GM20000 (cell line): ENCODE measurements around the gene SLC47A2.

Source experiments
- DNase-seq: peaks from one replicate; pipeline ENCODE4 v3.0.0; 2012; ENCODE audit warnings: low spot score
- CTCF ChIP-seq: IDR thresholded peaks from 2 replicates; pipeline ENCODE4 v1.5.1; 2012; ENCODE audit warnings: mild to moderate bottlenecking, control low read depth; ENCODE audit errors: extremely low read depth, missing control alignments

Gene SLC47A2

GRCh38 chr17:19641687-19642372 lies 74.6 kb downstream of the SLC47A2 start:
- no peak for DNase-seq
- no peak for TF ChIP-seq CTCF

GRCh38 chr17:19631905-19632304 lies 84.5 kb downstream of the SLC47A2 start:
- no peak for DNase-seq
- no peak for TF ChIP-seq CTCF

- DNase-seq: no peak
- TF ChIP-seq CTCF: no peak
Measured at GRCh38 chr17:19630661-19631060, 85.7 kb downstream of the SLC47A2 start.

GRCh38 chr17:19630035-19630434 lies 86.3 kb downstream of the SLC47A2 start:
- DNase-seq: no peak

GRCh38 chr17:19629449-19629848 lies 86.9 kb downstream of the SLC47A2 start:
- TF ChIP-seq CTCF: no peak

More at GRCh38 chr17:19630035-19630434, 86.3 kb downstream of the SLC47A2 start:
- TF ChIP-seq CTCF: no peak

More at GRCh38 chr17:19629449-19629848, 86.9 kb downstream of the SLC47A2 start:
- no peak for DNase-seq
